ENCODE measurements around the gene SELPLG.

DNA sequence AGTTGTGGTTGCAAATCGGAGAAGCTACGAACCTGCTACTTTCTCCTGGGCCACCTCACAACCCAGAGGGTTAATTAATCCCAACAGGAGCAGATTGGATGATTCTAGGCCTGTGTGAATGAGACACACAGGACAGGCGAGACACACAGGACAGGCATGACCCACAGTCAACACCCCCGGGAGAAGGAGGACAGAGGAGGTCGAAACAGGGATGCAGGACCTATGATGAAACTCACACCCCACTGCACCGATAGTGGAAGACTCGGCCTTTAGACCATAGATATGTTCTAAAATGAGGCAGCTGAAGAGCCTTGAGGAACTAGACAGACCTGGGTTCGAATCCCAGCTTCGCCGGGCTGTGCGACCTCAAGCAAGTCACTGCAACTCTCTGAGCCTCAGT is 47.4 kb downstream of the SELPLG start:
- no peak for TF ChIP-seq POLR2AphosphoS5 (IDR thresholded peaks at IDR 0.05; ENCODE audit: low read depth, low read length)
- TF ChIP-seq TAF1 (IDR thresholded peaks at IDR 0.05; ENCODE audit: borderline replicate concordance, insufficient read depth, low read length): no peak
